Upper lobe of left lung (tissue), 4 donors: ENCODE measurements around the gene STARD3NL.

ENCODE experiments used
- EP300 ChIP-seq, 4 donors: sonication (generic); formaldehyde crosslinking; IDR thresholded peaks; one replicate each; pipeline ENCODE4 v1.5.1; 2017; ENCODE audit warnings: antibody characterized with exemption in 4 of 4, control low read depth in 2 of 4
- POLR2A ChIP-seq, 4 donors: fragments of 450-650 bp; IDR thresholded peaks; one replicate each; pipeline ENCODE4 v1.5.1; 2016 to 2017; ENCODE audit warnings: antibody characterized with exemption in 4 of 4, mild to moderate bottlenecking in 2 of 4
- TF ChIP-seq, protein P1 (sequence below), 6 experiments: fragments of 450-650 bp in 4 of 6; fragments of 200-600 bp in 2 of 6; sonication (generic) in 2 of 6; IDR thresholded peaks; one replicate each; pipeline ENCODE4 v1.5.1; 2016 to 2019; ENCODE audit warnings: antibody characterized with exemption in 6 of 6

GRCh38 chr7:38185395-38186307 lies 7.6 kb downstream of the STARD3NL start:
- TF ChIP-seq, protein P1, sequence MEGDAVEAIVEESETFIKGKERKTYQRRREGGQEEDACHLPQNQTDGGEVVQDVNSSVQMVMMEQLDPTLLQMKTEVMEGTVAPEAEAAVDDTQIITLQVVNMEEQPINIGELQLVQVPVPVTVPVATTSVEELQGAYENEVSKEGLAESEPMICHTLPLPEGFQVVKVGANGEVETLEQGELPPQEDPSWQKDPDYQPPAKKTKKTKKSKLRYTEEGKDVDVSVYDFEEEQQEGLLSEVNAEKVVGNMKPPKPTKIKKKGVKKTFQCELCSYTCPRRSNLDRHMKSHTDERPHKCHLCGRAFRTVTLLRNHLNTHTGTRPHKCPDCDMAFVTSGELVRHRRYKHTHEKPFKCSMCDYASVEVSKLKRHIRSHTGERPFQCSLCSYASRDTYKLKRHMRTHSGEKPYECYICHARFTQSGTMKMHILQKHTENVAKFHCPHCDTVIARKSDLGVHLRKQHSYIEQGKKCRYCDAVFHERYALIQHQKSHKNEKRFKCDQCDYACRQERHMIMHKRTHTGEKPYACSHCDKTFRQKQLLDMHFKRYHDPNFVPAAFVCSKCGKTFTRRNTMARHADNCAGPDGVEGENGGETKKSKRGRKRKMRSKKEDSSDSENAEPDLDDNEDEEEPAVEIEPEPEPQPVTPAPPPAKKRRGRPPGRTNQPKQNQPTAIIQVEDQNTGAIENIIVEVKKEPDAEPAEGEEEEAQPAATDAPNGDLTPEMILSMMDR (IDR thresholded peaks at IDR 0.05), result no peak
- TF ChIP-seq POLR2A (IDR thresholded peaks at IDR 0.05), result no peak
- TF ChIP-seq EP300 (IDR thresholded peaks at IDR 0.05), result no peak
